Heart left ventricle (tissue), 13 donors: Measurements from ENCODE around the gene TAF6L.

ENCODE experiments used
- CTCF ChIP-seq, 12 donors: fragments of 200-600 bp; sonication (generic) in 4 of 12; IDR thresholded peaks; one replicate each; pipeline versions ENCODE4 v1.5.0 to v1.8.0; 2018 to 2022; ENCODE audit warnings: antibody characterized with exemption in 12 of 12, mild to moderate bottlenecking in 5 of 12
- POLR2A ChIP-seq, 2 donors: fragments of 450-650 bp; IDR thresholded peaks; one replicate each; pipeline ENCODE4 v1.6.1; 2017; ENCODE audit warnings: antibody characterized with exemption in 2 of 2, mild to moderate bottlenecking in 2 of 2, moderate library complexity in 2 of 2
- donor health status: ischemic (EF 13 %, LVEDD 7.1; RV severe dilation, severe dysfunction).
- donor health status: DM: no; HTN: yes; CAD: no.
- donor health status: DM: no; HTN: no; CAD: no.
- donor health status: ischemic (EF 25% LVEDD 6.9; RV normal size, moderate dysfunction).
- donor health status: ischemic (EF 25% LVEDD 5.7; RV mildly dilated, moderate dysfunction).
- donor health status: ischemic (EF 35%, LVEDD 5.7; RV mildly dilated, moderate dysfunction).
- donor health status: nonischemic (EF 11% LVEDD 7.7; RV severe dilation, severe dysfunction).
- donor health status: DM: yes; HTN: yes; CAD: no.
- donor health status: PGD.
- donor health status: ischemic (EF 29% LVEDD 5.4; RV normal size, mild dysfunction).
- donor health status: nonischemic (EF 23%, LVEDD 6.1; RV moderate dilation, normal function).

DNA sequence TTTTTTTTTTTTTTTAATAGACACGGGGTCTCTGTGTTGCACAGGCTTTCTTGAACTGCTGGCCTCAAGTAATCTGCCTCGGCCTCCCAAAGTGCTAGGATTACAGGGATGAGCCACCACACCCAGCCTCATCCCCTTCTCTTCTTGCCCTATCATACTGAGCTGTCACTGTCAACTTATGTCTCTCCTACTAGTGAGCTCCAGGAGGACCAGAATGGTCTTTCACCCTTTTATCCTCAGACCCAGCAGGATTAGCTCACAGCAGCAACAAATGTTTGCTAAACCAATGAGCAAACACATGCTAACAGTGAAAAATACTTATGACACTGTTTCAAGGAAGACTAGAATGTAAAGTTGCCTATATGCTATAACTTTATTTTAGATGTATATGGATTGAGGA is 40.5 kb downstream of the TAF6L start:
- no peak for TF ChIP-seq POLR2A (IDR thresholded peaks at IDR 0.05)
- no peak for TF ChIP-seq CTCF (IDR thresholded peaks at IDR 0.05)
